Measurements from ENCODE around the gene MEFV.

The MEFV gene, protein sequence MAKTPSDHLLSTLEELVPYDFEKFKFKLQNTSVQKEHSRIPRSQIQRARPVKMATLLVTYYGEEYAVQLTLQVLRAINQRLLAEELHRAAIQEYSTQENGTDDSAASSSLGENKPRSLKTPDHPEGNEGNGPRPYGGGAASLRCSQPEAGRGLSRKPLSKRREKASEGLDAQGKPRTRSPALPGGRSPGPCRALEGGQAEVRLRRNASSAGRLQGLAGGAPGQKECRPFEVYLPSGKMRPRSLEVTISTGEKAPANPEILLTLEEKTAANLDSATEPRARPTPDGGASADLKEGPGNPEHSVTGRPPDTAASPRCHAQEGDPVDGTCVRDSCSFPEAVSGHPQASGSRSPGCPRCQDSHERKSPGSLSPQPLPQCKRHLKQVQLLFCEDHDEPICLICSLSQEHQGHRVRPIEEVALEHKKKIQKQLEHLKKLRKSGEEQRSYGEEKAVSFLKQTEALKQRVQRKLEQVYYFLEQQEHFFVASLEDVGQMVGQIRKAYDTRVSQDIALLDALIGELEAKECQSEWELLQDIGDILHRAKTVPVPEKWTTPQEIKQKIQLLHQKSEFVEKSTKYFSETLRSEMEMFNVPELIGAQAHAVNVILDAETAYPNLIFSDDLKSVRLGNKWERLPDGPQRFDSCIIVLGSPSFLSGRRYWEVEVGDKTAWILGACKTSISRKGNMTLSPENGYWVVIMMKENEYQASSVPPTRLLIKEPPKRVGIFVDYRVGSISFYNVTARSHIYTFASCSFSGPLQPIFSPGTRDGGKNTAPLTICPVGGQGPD

DNA sequence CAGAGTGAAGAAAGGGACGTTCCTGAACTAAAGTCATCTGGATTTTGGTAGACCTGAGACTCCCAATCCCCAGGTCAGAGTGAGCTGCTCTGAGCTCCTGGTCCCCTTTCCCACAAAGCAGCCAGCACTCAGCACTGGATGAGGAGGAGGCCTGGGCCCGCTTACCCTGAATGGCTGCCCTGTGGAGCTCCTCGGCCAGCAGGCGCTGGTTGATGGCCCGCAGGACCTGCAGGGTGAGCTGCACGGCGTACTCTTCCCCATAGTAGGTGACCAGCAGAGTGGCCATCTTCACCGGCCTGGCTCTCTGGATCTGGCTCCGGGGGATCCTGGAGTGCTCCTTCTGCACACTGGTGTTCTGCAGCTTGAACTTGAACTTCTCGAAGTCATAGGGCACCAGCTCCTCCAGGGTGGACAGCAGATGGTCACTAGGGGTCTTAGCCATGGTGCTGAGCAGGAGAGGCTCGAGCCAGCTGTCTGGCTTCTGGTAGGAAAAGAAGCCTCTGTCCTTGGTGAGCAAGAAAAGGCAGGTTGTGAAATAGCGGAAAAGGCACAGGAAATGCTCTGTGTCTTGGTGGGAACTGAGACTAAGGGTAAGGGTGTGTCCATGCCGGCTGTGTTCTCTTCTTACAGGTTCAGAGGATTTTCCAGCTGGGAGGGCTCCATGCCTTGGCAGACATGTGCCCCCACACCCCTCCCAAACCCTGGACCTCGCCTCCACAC, at the start of gene MEFV:
TSS of gene MEFV (minus strand) at position 488 of the 720 bp plus-strand sequence. CDS start at position 442, 46 bp downstream.
- H3K27ac ChIP-seq = no peak within 1 kb of the TSS
- peak within 1 kb of the TSS in 1 of 2 donors; percentile 14 for H3K4me3 ChIP-seq
- no peaks in the 10 kb centered on the region for H3K9me3 ChIP-seq
- DNase-seq = peak in 1 of 2 donors; percentile 51
- peaks cover 0 to 21% of the 10 kb centered on the region in 2 donors for H3K27me3 ChIP-seq
- TF ChIP-seq, protein P1, sequence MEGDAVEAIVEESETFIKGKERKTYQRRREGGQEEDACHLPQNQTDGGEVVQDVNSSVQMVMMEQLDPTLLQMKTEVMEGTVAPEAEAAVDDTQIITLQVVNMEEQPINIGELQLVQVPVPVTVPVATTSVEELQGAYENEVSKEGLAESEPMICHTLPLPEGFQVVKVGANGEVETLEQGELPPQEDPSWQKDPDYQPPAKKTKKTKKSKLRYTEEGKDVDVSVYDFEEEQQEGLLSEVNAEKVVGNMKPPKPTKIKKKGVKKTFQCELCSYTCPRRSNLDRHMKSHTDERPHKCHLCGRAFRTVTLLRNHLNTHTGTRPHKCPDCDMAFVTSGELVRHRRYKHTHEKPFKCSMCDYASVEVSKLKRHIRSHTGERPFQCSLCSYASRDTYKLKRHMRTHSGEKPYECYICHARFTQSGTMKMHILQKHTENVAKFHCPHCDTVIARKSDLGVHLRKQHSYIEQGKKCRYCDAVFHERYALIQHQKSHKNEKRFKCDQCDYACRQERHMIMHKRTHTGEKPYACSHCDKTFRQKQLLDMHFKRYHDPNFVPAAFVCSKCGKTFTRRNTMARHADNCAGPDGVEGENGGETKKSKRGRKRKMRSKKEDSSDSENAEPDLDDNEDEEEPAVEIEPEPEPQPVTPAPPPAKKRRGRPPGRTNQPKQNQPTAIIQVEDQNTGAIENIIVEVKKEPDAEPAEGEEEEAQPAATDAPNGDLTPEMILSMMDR (IDR thresholded peaks at IDR 0.05) = no peak
- intact Hi-C loops (cut with DNase I; ENCODE audit: low total_unique reads) = no loop called here
- H3K4me1 ChIP-seq = no peaks in the 10 kb centered on the region
- no peaks in the 10 kb centered on the region for H3K36me3 ChIP-seq

DNA sequence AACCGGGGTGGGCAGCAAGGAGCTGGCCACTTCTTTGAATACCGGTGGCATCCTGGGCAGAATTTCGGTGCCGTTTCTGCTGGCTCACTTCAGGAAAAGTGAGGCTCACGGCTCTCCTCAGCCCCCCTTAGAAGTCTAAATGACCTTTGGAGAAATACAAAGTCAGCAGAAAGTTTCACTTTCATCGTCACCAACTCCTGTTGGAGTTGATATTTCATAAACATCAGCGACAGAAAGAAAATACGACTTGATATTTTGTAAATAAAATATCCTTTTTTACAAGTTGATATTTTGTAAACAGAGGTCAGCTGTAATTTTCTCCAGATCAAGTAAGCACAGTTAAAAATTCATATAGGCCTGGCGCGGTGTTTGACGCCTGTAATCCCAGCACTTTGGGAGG, 49.6 kb upstream of the MEFV start:
- no peak for DNase-seq
- Histone ChIP-seq H3K27me3 (no peaks in the 10 kb centered on the region), H3K27ac (peak overlapping the region; percentile 87 to 88), H3K4me3 (peak overlapping the region; percentile 70 to 79), H3K36me3 (peaks cover 56 to 62% (median 58%) of the 10 kb centered on the region in 3 donors), H3K9me3 (peaks cover 0 to 79% (median 38%) of the 10 kb centered on the region in 3 donors), H3K4me1 (peaks cover 0 to 23% (median 11%) of the 10 kb centered on the region in 4 donors)
- intact Hi-C loops (cut with DNase I; ENCODE audit: low total_unique reads) = loop anchor here (5.0 to 10.0 kb wide), 2 partner anchors 89 to 151 kb away; no protein-coding TSS in a partner anchor
- TF ChIP-seq, protein P1 (IDR thresholded peaks at IDR 0.05) = no peak

DNA sequence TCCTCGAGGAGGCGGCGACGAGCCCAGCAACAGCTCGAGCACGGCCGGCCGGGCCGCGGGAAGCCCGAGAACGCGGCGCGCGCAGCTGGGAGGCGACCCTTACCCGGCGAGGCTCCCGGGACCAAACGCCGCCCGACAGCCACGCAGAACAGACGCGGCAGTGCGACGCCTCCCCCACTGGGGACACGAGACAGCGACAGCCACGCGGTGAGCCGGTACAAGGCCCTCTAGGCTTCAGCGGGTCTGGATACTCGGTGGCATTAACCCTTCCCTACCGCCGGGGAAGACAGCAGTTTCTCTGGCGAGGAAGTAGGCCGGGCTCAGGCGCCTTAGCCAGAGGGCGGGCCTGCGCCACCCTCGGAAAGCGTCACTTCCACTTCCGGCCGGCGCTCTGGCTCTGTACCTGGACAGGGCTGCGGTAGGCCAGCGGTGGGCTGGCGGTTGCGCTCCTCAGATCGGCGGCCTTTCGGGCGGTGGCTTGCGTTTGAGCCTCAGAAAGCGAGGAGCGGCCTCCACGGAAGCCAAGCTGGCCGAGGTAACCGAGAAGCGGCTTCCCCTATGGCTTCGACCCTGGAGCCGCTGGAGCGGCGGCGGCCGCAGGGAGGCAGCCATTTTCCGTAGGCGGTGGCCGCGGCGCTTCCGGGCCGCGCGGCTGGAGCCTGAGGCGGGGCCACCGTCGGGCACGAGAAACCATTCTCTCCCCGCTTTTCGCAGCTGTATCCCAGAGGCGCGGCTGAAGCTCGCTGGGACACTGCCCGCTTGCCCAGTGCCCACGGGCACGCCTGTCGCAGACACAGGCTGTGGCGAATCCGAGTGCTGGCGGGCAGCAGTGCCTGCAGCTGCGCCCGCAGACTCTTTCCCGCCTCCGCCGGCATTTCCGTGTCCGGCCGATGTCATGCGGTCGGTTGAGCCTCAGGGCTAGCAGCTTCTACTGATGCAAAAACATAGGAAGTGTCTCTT, 49.0 kb upstream of the MEFV start, which contains the start of the genes TIGD7 and ZNF75A:
TSS of gene TIGD7 (minus strand) at position 322 of the 960 bp plus-strand sequence. CDS start 4,816 bp downstream, outside the sequence.
TSS of gene ZNF75A (plus strand) at position 389 of the 960 bp plus-strand sequence. CDS start 2,932 bp downstream, outside the sequence.
- peak within 1 kb of the TSS; percentile 87 to 88 for H3K27ac ChIP-seq
- peak; percentile 72 to 87 for DNase-seq
- intact Hi-C loops (cut with DNase I; ENCODE audit: low total_unique reads) = loop anchor here (5.0 to 10.0 kb wide), 2 partner anchors 89 to 152 kb away; no protein-coding TSS in a partner anchor
- H3K36me3 ChIP-seq = peaks cover 60 to 62% (median 62%) of the 10 kb centered on the region in 3 donors
- H3K9me3 ChIP-seq = peaks cover 0 to 79% (median 43%) of the 10 kb centered on the region in 3 donors
- H3K4me3 ChIP-seq = peak within 1 kb of the TSS; percentile 70 to 79
- no peaks in the 10 kb centered on the region for H3K27me3 ChIP-seq
- TF ChIP-seq, protein P1 (IDR thresholded peaks at IDR 0.05) = peak; percentile 19 to 21
- H3K4me1 ChIP-seq = peaks cover 0 to 23% (median 11%) of the 10 kb centered on the region in 4 donors

DNA sequence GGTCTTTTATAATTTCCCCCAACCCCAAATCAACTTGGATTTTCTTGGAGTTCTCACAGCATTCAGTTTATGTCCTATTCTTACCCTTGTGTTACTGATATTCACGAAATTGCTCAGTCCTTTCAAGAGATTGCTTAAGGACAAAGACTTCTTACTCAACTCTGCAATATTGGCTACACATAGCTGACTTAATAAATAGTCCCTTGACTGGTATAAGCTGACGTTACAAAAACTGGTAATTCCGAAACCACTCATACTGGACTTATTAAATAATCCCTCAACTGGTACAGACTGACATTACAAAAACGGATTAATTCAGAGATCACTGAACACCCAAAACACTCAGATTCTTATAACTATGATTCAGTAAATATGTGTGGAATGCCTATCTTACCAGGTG, 47.9 kb upstream of the MEFV start:
- Histone ChIP-seq H3K36me3 (peaks cover 60 to 65% (median 63%) of the 10 kb centered on the region in 3 donors), H3K27ac (peak overlapping the region; percentile 87 to 88), H3K4me3 (peak overlapping the region; percentile 70 to 79)

More for the DNA sequence above, 47.9 kb upstream of the MEFV start:
- H3K27me3 ChIP-seq = no peaks in the 10 kb centered on the region
- no peak for DNase-seq
- peaks cover 0 to 79% (median 40%) of the 10 kb centered on the region in 3 donors for H3K9me3 ChIP-seq
- intact Hi-C loops (cut with DNase I; ENCODE audit: low total_unique reads) = loop anchor here (10.0 kb wide), 1 partner anchor 90 kb away; no protein-coding TSS in a partner anchor
- peaks cover 0 to 23% (median 11%) of the 10 kb centered on the region in 4 donors for H3K4me1 ChIP-seq
- TF ChIP-seq, protein P1 (IDR thresholded peaks at IDR 0.05) = no peak
